IPS-20b (cell line): ENCODE measurements around the gene RNFT2.

Source experiments
- H3K27ac ChIP-seq: one replicate; pipeline ENCODE4 v1.5.1; 2013; ENCODE audit warnings: low read length
- H3K27me3 ChIP-seq: 2 replicates; pipeline ENCODE4 v1.6.1; 2013; ENCODE audit warnings: mild to moderate bottlenecking, low read length, inconsistent platforms; ENCODE audit not compliant: insufficient read depth
- H3K36me3 ChIP-seq: 2 replicates; pipeline ENCODE4 v1.6.1; 2013; ENCODE audit warnings: low read depth, mild to moderate bottlenecking, inconsistent platforms, low read length, moderate library complexity; ENCODE audit not compliant: insufficient read depth
- H3K4me1 ChIP-seq: 2 replicates; pipeline ENCODE4 v1.6.1; 2013; ENCODE audit warnings: mild to moderate bottlenecking, control low read depth, inconsistent platforms, low read length, moderate library complexity; ENCODE audit not compliant: insufficient read depth
- H3K4me3 ChIP-seq: 2 replicates; pipeline ENCODE4 v1.5.1; 2013; ENCODE audit warnings: mild to moderate bottlenecking, low read length, inconsistent platforms
- H3K9ac ChIP-seq: 2 replicates; pipeline ENCODE4 v1.6.1; 2013; ENCODE audit warnings: low read depth, mild to moderate bottlenecking, inconsistent platforms, low read length, moderate library complexity
- H3K9me3 ChIP-seq: 2 replicates; pipeline ENCODE4 v1.6.1; 2013; ENCODE audit warnings: mild to moderate bottlenecking, low read depth, low read length, inconsistent platforms; ENCODE audit not compliant: insufficient read depth

RNFT2 gene

GRCh38 chr12:116712458-116713303 lies 25.4 kb upstream of the RNFT2 start:
- Histone ChIP-seq H3K27ac (no peak overlapping the region), H3K4me1 (no peaks in the 10 kb centered on the region)

GRCh38 chr12:116713527-116713926 lies 24.6 kb upstream of the RNFT2 start:
- H3K27ac ChIP-seq: no peak overlapping the region
- peaks cover 26% of the 10 kb centered on the region for H3K36me3 ChIP-seq
- H3K27me3 ChIP-seq: peaks cover 15% of the 10 kb centered on the region
- H3K4me3 ChIP-seq: no peak overlapping the region
- H3K4me1 ChIP-seq: 0 out of 2 replicates have a peak, but pooled peaks cover 4% of the 10 kb centered on the region
- H3K9ac ChIP-seq: no peak overlapping the region
- H3K9me3 ChIP-seq: no peaks in the 10 kb centered on the region

More at GRCh38 chr12:116712458-116713303, 25.4 kb upstream of the RNFT2 start:
- H3K9ac ChIP-seq: no peak overlapping the region
- no peak overlapping the region for H3K4me3 ChIP-seq
- H3K27me3 ChIP-seq: peaks cover 18% of the 10 kb centered on the region
- H3K9me3 ChIP-seq: no peaks in the 10 kb centered on the region
- peaks cover 26% of the 10 kb centered on the region for H3K36me3 ChIP-seq

- Histone ChIP-seq H3K27me3 (peaks cover 9% of the 10 kb centered on the region), H3K4me3 (no peak overlapping the region), H3K9me3 (no peaks in the 10 kb centered on the region), H3K27ac (no peak overlapping the region), H3K4me1 (peaks cover 7% of the 10 kb centered on the region; the same call in 1 of the 2 replicates), H3K36me3 (peaks cover 29% of the 10 kb centered on the region), H3K9ac (no peak overlapping the region)
Observed at GRCh38 chr12:116714175-116714574, 23.9 kb upstream of the RNFT2 start.

GRCh38 chr12:116717466-116718437 lies 20.4 kb upstream of the RNFT2 start:
- H3K27me3 ChIP-seq: no peaks in the 10 kb centered on the region
- H3K9ac ChIP-seq: no peak overlapping the region
- H3K4me1 ChIP-seq: peaks cover 11% of the 10 kb centered on the region
- no peak overlapping the region for H3K4me3 ChIP-seq
- H3K9me3 ChIP-seq: no peaks in the 10 kb centered on the region
- H3K27ac ChIP-seq: no peak overlapping the region
- peaks cover 61% of the 10 kb centered on the region for H3K36me3 ChIP-seq

GRCh38 chr12:116718655-116719454 lies 19.3 kb upstream of the RNFT2 start:
- no peaks in the 10 kb centered on the region for H3K9me3 ChIP-seq
- H3K4me1 ChIP-seq: peaks cover 11% of the 10 kb centered on the region
- no peak overlapping the region for H3K27ac ChIP-seq
- H3K36me3 ChIP-seq: peaks cover 63% of the 10 kb centered on the region
- no peak overlapping the region for H3K4me3 ChIP-seq
- no peak overlapping the region for H3K9ac ChIP-seq
- no peaks in the 10 kb centered on the region for H3K27me3 ChIP-seq

- Histone ChIP-seq H3K36me3 (peaks cover 61% of the 10 kb centered on the region), H3K9ac (no peak overlapping the region), H3K9me3 (no peaks in the 10 kb centered on the region), H3K4me1 (peaks cover 11% of the 10 kb centered on the region), H3K4me3 (no peak overlapping the region), H3K27me3 (no peaks in the 10 kb centered on the region), H3K27ac (no peak overlapping the region)
Observed at GRCh38 chr12:116719731-116720528, 18.2 kb upstream of the RNFT2 start.

- no peaks in the 10 kb centered on the region for H3K9me3 ChIP-seq
- no peak overlapping the region for H3K4me3 ChIP-seq
- peaks cover 40% of the 10 kb centered on the region for H3K36me3 ChIP-seq
- no peak overlapping the region for H3K27ac ChIP-seq
- no peak overlapping the region for H3K9ac ChIP-seq
- no peaks in the 10 kb centered on the region for H3K27me3 ChIP-seq
- H3K4me1 ChIP-seq: peaks cover 22% of the 10 kb centered on the region
Observed at GRCh38 chr12:116722245-116722644, 15.9 kb upstream of the RNFT2 start.

GRCh38 chr12:116726694-116727093 lies 11.4 kb upstream of the RNFT2 start:
- Histone ChIP-seq H3K9me3 (no peaks in the 10 kb centered on the region), H3K4me3 (no peak overlapping the region), H3K4me1 (peaks cover 12% of the 10 kb centered on the region; the same call in 1 of the 2 replicates), H3K36me3 (peaks cover 13% of the 10 kb centered on the region), H3K27me3 (no peaks in the 10 kb centered on the region), H3K9ac (no peak overlapping the region), H3K27ac (no peak overlapping the region)

- peaks cover 7% of the 10 kb centered on the region for H3K36me3 ChIP-seq
- H3K4me1 ChIP-seq: peaks cover 12% of the 10 kb centered on the region; the same call in 1 of the 2 replicates
- H3K27me3 ChIP-seq: no peaks in the 10 kb centered on the region
- no peak overlapping the region for H3K27ac ChIP-seq
- H3K9ac ChIP-seq: no peak overlapping the region
- H3K4me3 ChIP-seq: no peak overlapping the region
- H3K9me3 ChIP-seq: no peaks in the 10 kb centered on the region
Observed at GRCh38 chr12:116727261-116727660, 10.9 kb upstream of the RNFT2 start.

GRCh38 chr12:116727891-116728290 lies 10.2 kb upstream of the RNFT2 start:
- no peaks in the 10 kb centered on the region for H3K9me3 ChIP-seq
- no peak overlapping the region for H3K9ac ChIP-seq
- no peak overlapping the region for H3K27ac ChIP-seq
- H3K36me3 ChIP-seq: peaks cover 1% of the 10 kb centered on the region; the same call in 1 of the 2 replicates
- H3K4me3 ChIP-seq: no peak overlapping the region
- H3K27me3 ChIP-seq: no peaks in the 10 kb centered on the region
- peaks cover 12% of the 10 kb centered on the region; the same call in 1 of the 2 replicates for H3K4me1 ChIP-seq
